Kidney (tissue), 14 donors: Measurements from ENCODE around the gene PHACTR1. TPM values are rescaled to one million over a fixed set of nuclear protein-coding genes. Genes with fewer than 3 reads are reported as not detected.

Source experiments
- DNase-seq, 5 donors: peaks; one replicate each; pipeline ENCODE4 v3.0.0-alpha.2; 2013 to 2020
- FAIRE-seq: peaks from 2 replicates; lab custom pipeline; 2012; peaks lifted over from hg19 to GRCh38; lab: Jason Lieb, UNC
- H3K27ac ChIP-seq, 2 donors: one replicate each; pipeline ENCODE4 v1.7.0; 2013; ENCODE audit warnings: low read depth in 2 of 2, low read length in 2 of 2, inconsistent platforms in 1 of 2
- H3K27me3 ChIP-seq: one replicate; pipeline ENCODE4 v1.7.1; 2013; ENCODE audit warnings: low read length, inconsistent platforms; ENCODE audit not compliant: control insufficient read depth, insufficient read depth
- H3K36me3 ChIP-seq, 3 donors: one replicate each; pipeline versions ENCODE4 v1.7.0 to v1.7.1; 2013; ENCODE audit warnings: low read length in 3 of 3, control low read depth in 1 of 3, inconsistent platforms in 1 of 3; ENCODE audit not compliant: insufficient read depth in 3 of 3, control insufficient read depth in 2 of 3
- H3K4me1 ChIP-seq, 3 donors: one replicate each; pipeline versions ENCODE4 v1.7.0 to v1.7.1; 2013; ENCODE audit warnings: low read length in 3 of 3, inconsistent platforms in 1 of 3, low read depth in 1 of 3; ENCODE audit not compliant: control insufficient read depth in 2 of 3, insufficient read depth in 2 of 3
- H3K4me3 ChIP-seq, 3 donors: one replicate each; pipeline versions ENCODE4 v1.7.0 to v1.8.1; 2013; ENCODE audit warnings: low read length in 3 of 3, control low read depth in 1 of 3, inconsistent platforms in 1 of 3
- H3K9ac ChIP-seq, 3 donors: one replicate each; pipeline versions ENCODE4 v1.7.0 to v1.7.1; 2013; ENCODE audit warnings: low read length in 3 of 3, control low read depth in 1 of 3, inconsistent platforms in 1 of 3
- H3K9me3 ChIP-seq, 3 donors: one replicate each; pipeline versions ENCODE4 v1.7.0 to v1.7.1; 2013; ENCODE audit warnings: low read length in 3 of 3, control low read depth in 1 of 3, inconsistent platforms in 1 of 3; ENCODE audit not compliant: control insufficient read depth in 2 of 3, insufficient read depth in 1 of 3
- intact Hi-C: fragments of 100-400 bp; cut with DNase I; formaldehyde crosslinking; loops from one replicate; pipeline ENCODE4 v1.11.1; 2022
- polyA plus RNA-seq: library from polyadenylated mRNA; stranded (reverse); fragments of 350-450 nt; fragmentation: Illumina TruSeq; extraction: RNeasy Lipid Tissue Mini Kit (QIAGEN cat#74804); gene quantifications from one replicate; pipeline ENCODE4 v1.2.3, GENCODE V29; 2014; ENCODE audit warnings: low read depth, low replicate concordance; ENCODE audit not compliant: insufficient read depth
- total RNA-seq: library from RNA; stranded (reverse); fragmentation: NEBNext Ultra II Directional; extraction: Animal tissue kit (Norgen Biotek cat#: 25700); gene quantifications from one replicate; pipeline ENCODE4 v1.2.1, GENCODE V29; 2021
- TF ChIP-seq, protein P1 (sequence below): IDR thresholded peaks from 3 replicates; pipeline ENCODE4 v1.5.1; 2012; ENCODE audit warnings: mild to moderate bottlenecking, moderate library complexity, borderline replicate concordance; ENCODE audit not compliant: insufficient read depth; ENCODE audit errors: extremely low read depth
- donor health status: control.
- donor health status: control.
- donor health status: control.
- donor health status: control.
- donor health status: control.
- donor health status: DM: yes; HTN: yes; CAD: no.
- donor health status: Normal renal cell carcinoma (clear cell type).

PHACTR1 gene
- total and polyA plus RNA-seq, 2 donors from 2014 or later = 3.3 to 33.6 TPM

DNA sequence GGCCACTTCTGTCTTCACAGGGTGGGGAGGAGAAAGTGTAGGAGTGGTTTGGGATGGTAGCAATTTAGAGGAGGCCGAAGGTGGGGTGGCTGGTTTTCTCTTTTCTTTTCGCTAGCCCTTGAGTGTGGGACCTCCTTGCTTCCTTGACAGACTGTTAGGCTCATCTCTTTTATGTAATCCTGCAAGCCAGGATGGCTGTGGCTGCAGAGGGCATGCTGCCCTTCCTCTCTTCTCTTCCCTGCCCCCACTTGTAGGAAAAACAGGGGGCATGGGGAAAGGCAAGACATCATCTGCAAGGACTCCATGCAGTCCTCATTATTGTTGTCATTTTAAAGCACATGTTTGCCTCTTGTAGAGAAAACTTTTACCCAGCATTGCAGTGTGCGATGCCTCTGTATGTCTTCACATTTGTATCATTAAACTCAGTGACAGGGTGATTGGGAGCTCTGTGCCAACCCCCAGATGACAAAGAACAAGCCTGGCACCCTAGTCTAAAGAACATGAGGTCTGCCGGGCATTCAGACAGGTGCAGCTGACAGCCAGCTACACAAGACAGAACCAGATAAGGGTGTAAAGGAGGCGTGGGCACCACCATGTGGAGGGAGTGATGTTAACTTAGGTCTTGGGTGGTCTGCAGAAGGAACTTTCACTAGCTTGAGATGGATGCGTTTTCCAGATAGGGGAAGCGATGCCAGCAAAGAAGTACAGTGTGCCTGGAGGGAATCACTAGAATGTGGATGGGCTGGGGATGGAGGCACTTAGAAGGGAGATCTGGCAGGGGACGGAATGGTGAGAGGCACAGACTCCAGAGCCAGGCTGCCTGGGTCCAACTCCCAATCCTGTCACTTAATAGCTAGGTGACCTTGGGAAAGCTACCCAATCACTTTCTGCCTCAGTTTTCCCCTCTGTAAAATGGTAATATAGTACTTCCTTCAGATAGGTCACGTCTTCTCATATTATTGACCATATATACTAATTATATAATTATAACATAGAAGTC lies 404.2 kb downstream of the PHACTR1 start:
- DNase-seq (peak in 4 of 5 donors; percentile 46 to 58 (median 52)), FAIRE-seq (no peak)
- intact Hi-C loops = no loop called here
- no peak overlapping the region for H3K9ac ChIP-seq
- H3K36me3 ChIP-seq = no peaks in the 10 kb centered on the region
- no peak overlapping the region for H3K27ac ChIP-seq
- H3K4me1 ChIP-seq = no peaks in the 10 kb centered on the region
- H3K9me3 ChIP-seq = no peaks in the 10 kb centered on the region
- TF ChIP-seq, protein P1, sequence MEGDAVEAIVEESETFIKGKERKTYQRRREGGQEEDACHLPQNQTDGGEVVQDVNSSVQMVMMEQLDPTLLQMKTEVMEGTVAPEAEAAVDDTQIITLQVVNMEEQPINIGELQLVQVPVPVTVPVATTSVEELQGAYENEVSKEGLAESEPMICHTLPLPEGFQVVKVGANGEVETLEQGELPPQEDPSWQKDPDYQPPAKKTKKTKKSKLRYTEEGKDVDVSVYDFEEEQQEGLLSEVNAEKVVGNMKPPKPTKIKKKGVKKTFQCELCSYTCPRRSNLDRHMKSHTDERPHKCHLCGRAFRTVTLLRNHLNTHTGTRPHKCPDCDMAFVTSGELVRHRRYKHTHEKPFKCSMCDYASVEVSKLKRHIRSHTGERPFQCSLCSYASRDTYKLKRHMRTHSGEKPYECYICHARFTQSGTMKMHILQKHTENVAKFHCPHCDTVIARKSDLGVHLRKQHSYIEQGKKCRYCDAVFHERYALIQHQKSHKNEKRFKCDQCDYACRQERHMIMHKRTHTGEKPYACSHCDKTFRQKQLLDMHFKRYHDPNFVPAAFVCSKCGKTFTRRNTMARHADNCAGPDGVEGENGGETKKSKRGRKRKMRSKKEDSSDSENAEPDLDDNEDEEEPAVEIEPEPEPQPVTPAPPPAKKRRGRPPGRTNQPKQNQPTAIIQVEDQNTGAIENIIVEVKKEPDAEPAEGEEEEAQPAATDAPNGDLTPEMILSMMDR = no peak
- no peaks in the 10 kb centered on the region for H3K27me3 ChIP-seq
- no peak overlapping the region for H3K4me3 ChIP-seq

DNA sequence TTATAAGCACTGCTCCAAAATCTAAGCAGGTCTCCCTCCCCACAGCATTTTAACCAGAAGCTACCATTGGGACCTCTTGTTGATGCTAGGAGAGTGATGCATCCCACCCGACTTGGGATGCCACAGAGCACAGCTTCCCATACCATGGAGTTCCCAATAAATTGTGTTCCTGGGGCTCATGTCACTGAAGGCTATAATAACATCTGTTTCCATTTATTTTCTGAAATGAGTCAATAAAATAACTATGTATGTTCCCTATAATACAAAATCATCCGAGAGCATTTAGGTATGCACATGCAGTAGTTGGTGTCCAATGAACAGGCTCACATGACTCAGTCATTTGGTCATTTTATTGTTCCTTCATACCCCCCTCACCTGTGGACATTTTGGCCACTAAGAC lies 407.6 kb downstream of the PHACTR1 start:
- no peaks in the 10 kb centered on the region for H3K9me3 ChIP-seq
- H3K4me1 ChIP-seq = no peaks in the 10 kb centered on the region
- H3K9ac ChIP-seq = no peak overlapping the region
- H3K27me3 ChIP-seq = no peaks in the 10 kb centered on the region
- TF ChIP-seq, protein P1 = no peak
- no peak for DNase-seq
- no peak overlapping the region for H3K27ac ChIP-seq
- intact Hi-C loops = no loop called here
- no peak for FAIRE-seq
- H3K4me3 ChIP-seq = no peak overlapping the region
- H3K36me3 ChIP-seq = no peaks in the 10 kb centered on the region

DNA sequence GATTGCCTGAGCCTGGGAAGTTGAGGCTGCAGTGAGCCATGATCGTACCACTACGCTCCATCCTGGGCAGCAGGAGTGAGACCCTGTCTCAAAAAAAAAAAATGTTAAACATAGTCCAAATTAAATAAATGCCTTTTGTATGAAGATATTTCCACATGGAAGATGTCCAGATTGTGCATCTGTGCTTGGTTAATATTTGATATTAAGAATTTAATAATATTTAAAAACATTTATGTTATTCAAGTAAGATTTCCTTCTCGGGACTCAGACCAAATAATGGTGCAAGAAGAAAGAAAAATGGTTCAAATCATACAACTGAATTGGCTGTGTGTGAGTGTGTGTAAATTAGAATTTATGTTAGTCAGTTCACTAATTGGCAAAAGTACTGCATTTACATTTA lies 409.3 kb downstream of the PHACTR1 start:
- no peak for FAIRE-seq

More for the DNA sequence above, 409.3 kb downstream of the PHACTR1 start:
- H3K9me3 ChIP-seq = no peaks in the 10 kb centered on the region
- DNase-seq = no peak
- no peaks in the 10 kb centered on the region for H3K4me1 ChIP-seq
- intact Hi-C loops = no loop called here
- H3K36me3 ChIP-seq = no peaks in the 10 kb centered on the region
- H3K27me3 ChIP-seq = no peaks in the 10 kb centered on the region
- TF ChIP-seq, protein P1 = no peak
- H3K9ac ChIP-seq = no peak overlapping the region
- H3K27ac ChIP-seq = no peak overlapping the region
- H3K4me3 ChIP-seq = no peak overlapping the region
